HG02642 (cell line): Measurements from ENCODE around the gene VRK1.

Source experiments
- ATAC-seq: cut with Tn5 transposase; IDR thresholded peaks from one replicate; pipeline ENCODE4 v1.9.1; 2021; ENCODE audit warnings: mild to moderate bottlenecking; ENCODE audit not compliant: unreplicated experiment, poor library complexity

Gene VRK1

DNA sequence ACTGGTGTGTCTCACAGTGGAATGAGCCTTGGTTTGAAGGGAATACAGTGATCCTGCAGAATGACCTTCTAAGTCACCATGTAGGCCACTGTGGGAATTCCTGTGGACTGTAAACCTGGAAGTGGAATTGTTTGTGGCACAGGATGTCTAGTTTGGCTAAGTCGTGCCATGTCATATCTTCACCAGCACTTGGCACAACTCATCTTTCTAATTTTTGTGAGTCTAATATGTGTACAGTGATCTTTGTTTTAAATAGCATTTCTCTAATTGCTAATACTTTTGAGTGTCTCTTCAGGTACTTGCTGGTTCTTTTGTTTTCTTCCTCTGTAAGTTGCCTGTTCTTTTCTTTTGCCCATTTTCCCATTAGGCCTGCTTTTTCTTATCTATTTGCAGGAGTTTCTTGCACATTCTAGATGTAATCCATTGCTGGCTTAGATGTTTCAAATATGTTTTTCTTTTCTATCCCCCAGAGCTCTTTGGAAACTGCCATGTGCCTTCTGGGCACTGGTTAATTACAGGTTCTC, 112.7 kb downstream of the VRK1 start:
- ATAC-seq: no peak

DNA sequence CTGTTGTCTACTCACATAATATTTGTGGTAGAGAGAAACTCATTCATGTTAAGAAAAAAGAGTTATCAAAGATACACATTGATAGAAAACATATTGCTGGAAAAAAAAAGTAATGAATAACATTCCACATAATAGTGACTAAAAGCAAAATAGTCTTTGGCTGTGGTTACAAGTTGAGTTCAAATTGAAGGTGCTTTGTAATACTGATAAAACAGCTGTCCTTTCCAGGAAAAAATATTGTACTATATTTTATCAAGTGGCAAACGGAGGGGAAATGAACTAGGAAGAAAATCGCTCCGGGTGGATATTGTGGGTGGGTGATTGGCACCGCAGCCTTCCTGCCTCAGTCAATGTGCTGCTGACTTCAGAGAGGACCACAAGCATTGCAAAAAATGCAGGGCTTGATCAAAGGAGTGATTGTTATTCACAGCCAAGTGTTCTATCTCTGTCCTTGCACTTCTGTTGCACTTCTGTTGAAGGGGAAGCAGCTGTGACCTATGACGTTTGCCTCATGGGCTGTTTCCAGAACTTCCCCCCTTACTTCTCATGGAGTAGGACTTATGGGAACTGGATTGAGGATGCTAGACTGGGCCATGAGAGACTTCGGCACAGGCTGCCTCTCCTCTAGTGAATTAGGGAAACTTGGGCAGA, 114.4 kb downstream of the VRK1 start:
- ATAC-seq: no peak

DNA sequence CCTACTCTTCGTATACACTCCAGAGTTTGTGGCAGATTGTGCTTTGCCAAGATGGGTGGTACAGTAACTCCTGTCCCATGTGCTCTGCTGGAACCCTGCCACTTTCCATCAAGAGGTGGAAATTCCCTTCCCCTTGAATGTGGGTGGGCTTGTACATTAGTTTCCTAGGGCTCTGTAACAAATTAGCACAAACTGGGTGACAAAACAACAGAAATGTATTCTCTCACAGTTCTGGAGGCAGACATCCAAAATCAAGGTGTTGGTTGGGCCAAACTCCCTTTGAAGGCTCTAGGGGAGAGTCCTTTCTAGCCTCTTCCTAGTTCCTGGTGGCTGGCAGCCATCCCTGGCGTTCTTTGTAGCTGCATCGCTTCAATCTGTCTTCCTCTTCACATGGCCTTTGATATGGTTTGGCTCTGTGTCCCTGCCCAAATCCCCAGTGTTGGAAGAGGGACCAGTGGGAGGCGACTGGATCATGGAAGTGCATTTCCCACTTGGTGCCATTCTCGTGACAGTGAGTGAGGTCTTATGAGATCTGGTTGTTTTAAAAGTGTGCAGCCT, 117.5 kb downstream of the VRK1 start:
- ATAC-seq: no peak

DNA sequence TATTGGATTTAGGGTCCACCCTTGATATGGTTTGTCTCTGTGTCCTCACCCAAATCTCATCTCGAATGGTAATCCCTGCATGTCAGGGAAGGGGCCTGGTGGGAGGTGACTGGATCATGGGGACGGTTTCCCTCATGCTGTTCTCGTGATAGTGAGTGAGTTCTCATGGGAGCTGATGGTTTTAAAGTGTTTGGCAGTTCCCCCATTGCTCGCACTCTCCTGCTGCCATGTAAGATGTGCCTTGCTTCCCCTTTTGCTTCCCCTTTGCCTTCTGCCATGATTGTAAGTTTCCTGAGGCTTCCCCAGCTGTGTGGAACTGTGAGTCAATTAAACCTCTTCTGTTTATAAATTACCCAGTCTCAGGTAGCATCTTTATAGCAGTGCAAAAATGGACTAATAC, 118.3 kb downstream of the VRK1 start:
- ATAC-seq: no peak

DNA sequence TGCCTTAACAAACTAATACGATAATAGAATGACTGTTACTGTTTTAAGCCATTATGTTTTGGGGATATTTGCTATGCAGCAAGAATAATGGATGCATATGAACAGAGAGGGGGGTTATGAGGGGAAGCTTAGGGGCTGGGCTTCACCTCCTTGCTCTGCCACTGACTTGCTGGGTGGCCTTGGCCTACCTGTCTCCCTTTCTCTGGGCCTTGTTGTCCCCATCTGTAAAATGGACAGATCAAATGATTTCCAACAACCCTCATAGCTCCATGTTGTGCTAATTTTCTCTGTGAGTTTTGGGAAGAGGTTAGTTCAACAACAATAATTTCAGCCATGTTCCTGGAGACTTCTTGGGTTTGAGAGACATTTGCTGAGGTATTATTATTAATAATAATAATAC, 119.6 kb downstream of the VRK1 start:
- ATAC-seq: no peak

DNA sequence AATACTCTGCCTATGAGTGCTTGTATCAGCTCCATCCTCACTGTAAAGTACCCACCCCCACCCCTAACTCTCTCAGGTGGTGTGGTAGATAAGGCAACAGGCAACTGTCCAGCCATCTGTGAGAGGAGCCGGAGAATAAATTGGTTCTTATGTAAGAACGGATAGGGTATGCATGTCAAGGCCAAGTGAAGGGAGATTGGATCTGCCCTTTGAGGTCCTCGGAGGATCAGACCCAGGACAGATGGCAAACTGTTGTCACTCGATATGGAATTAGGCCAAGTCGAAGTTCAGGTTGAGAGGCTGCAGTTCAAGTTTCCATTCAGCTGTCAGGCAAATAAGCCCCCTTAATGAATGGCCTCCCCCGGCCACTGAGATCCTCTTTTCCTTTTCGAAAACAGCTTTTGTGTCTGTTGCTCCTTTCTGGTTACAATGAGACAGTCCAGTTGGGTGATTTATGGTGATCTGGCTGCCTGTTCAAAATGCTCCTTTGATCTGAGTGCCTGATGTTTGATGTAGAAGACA, 120.3 kb downstream of the VRK1 start:
- ATAC-seq: no peak

DNA sequence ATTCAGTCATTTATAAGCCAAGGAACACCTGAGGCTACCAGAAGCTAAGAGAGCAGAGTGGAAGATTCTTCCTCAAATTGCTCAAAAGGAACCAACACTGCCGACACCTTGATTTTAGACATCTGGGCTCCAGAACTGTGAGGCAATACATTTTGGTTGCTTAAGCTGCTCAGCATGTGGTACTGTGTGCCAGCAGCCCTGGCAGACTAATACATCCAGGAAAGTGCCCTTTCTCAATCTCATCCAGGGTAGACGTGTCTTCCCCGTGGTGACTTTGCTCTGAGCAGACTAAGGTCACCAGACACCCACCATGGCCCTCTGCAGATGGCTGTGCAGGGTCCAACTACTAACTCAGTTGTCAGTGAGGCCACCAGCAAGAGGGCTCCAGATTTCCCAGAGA, 122.8 kb downstream of the VRK1 start:
- ATAC-seq: no peak

DNA sequence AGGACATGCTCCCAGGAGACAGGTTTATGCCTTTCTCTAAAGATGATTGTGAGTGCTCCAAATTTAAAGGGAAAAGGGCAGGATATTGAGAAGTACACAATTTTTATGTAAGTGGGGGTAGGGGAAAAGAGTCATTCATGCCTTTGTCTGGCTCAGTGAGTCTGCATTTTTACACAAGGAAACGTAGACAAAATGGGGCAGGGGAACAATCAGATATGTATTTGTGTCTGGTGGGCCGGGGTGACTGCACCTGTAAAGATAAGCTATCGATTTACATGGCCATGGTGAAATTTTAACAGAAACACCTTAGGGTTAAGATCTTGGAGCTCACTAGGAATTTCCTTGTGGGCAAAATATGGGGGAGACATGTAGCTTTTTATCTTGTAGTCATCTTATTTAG, 123.6 kb downstream of the VRK1 start:
- ATAC-seq: no peak

DNA sequence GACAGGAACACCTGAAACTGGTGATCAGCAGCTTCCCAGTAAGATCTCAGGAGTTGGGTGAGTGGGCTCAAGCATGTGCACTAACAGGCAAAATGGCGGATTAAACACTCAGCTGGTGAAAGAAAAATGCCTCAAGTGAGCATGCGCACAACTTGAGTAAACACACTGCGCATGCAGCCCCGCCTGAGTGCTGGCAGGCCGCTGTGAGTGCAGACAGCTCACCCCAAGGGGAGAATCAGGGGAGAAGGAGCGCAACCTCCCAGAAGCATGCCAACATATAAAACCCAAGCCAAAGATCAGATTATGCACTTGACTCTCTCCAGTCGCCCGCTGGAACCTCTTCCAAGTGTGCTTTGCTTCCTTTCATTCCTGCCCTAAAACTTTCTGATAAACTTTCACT, 125.8 kb downstream of the VRK1 start:
- no peak for ATAC-seq

DNA sequence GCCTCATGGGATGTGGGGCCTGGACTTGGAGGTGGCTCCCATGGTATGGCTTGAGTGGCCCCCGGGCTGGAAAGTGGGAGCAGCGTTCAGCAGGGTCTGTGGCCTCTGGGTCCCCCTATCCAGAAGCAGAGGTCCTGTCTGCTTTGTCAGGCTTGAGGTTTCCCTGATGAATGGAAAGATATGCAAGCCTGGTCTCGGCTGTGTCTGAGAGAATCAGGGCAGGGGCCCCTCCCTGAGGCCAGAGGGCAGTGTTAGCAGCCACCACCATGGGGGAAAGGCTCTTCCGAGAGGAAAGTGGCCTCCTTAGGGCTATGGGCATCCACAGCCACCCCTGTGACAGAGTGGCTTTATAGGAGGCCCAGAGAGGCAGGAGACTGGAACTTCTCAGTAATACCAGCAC, 128.2 kb downstream of the VRK1 start:
- no peak for ATAC-seq

DNA sequence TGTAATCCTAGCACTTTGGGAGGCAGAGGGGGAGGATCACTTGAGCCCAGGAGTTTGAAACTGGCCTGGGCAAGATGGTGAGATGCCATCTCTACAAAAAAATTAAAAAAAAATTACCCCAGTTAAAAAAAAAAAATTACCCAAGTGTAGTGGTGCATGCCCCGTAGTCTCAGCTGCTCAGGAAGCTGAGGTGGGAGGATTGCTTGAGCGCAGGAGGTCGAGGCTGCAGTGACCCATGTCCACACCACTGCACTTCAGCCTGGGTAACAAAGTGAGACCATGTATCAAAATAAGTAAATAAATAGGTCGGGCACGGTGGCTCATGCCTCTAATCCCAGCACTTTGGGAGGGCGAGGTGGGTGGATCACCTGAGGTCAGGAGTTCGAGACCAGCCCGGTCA, 128.8 kb downstream of the VRK1 start:
- no peak for ATAC-seq

DNA sequence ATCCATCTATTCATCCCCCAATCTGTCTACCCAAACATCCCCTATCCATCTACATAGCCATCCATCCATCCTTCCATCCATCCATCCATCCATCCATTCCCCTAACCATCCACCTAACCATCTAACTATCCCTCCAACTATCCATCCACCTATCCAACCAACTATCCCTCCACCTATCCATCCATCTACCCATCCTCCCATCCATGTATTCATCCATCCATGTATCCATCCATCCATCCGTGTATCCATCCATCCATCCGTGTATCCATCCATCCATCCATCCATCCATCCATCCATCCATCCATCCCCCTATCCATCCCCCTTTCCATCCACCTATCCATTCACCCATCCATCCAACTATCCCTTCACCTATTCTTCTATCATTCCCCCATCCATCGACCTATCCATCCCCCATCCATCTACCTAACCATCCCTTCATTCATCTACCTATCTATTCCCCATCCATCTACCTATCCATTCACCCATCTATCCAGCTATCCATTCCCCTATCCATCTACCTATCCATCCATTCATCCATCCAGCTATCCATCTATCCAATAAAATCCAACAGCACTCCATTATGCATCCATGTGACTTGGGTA, 131.7 kb downstream of the VRK1 start:
- ATAC-seq: no peak

DNA sequence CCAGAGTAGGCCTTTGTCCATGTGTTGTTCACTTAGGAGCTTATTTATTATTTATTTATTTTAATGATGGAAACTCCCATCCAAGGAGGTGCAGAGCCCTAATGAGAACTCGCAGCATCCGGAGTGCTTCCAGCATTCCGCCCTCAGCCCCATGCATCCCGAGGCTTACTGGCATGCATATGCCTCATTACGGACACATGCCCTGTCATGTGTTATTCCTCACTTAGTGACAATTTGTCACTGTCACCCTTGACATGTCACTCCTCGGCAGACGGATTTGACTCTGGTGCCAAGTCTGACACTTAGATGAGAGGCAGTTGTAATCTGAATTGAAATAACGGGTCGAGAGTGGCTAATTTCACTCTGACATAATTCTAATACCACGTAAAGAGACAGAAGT, 132.8 kb downstream of the VRK1 start:
- no peak for ATAC-seq

DNA sequence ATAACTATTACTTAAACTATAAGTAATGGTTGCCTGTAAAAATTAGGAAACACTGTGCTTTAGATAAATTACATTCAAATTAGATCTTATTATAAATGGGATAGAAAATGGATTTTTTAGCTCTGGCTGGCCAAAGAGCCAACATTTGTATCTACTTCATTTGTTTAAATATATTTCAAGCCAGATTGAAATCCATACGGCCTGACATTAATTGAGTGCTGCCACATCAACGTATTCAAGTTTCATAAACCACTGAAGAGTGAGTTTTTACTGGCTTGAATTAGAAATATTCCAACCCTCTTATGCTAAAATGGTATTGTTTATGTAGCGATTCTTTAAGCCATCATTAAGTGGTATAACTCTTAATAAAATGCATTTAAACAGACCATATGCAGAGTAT, 133.3 kb downstream of the VRK1 start:
- no peak for ATAC-seq
